HepG2 (cell line): ENCODE measurements around the gene BRCA1. TPM values are rescaled to one million over a fixed set of nuclear protein-coding genes. Genes with fewer than 3 reads are reported as not detected.
A peak's percentile ranks its signal among the peaks of the same experiment; 100 is the strongest.

Experiments used
- FOXP1 ChIP-seq, 2 experiments: fragments of 450-650 bp in 1 of 2; IDR thresholded peaks; 2 replicates each; pipeline ENCODE4 v1.6.1; 2017 to 2018; ENCODE audit warnings: antibody characterized with exemption in 1 of 2
- NKX3-1 ChIP-seq: sonication (generic); formaldehyde crosslinking; IDR thresholded peaks from 2 replicates; pipeline ENCODE4 v1.5.0; 2020; ENCODE audit warnings: missing genetic modification reagents
- POLR2G ChIP-seq: fragments of 200-400 bp; formaldehyde crosslinking; IDR thresholded peaks from 2 replicates; pipeline ENCODE4 v1.6.1; 2018; ENCODE audit warnings: mild to moderate bottlenecking, low read depth, low read length, moderate library complexity
- SAP130 ChIP-seq: IDR thresholded peaks from 2 replicates; pipeline ENCODE4 v1.6.1; 2016; ENCODE audit warnings: low read depth
- SIN3A ChIP-seq: IDR thresholded peaks from 2 replicates; pipeline ENCODE4 v1.6.1; 2011; ENCODE audit warnings: low read depth, mild to moderate bottlenecking, control low read depth, low read length, borderline replicate concordance
- TARDBP ChIP-seq: sonication (generic); formaldehyde crosslinking; IDR thresholded peaks from 2 replicates; pipeline ENCODE4 v1.8.0; 2022; ENCODE audit warnings: mild to moderate bottlenecking, missing genetic modification reagents
- XRCC5 ChIP-seq: fragments of 200-400 bp; formaldehyde crosslinking; optimal IDR thresholded peaks from 2 replicates; pipeline ENCODE3; 2017; ENCODE audit warnings: mild to moderate bottlenecking, low read length
- ZNF614 ChIP-seq: IDR thresholded peaks from 2 replicates; pipeline ENCODE4 v1.6.1; 2018; ENCODE audit warnings: missing biosample characterization, missing genetic modification reagents, inconsistent platforms, borderline replicate concordance
- ZNF772 ChIP-seq: sonication (generic); formaldehyde crosslinking; IDR thresholded peaks from 2 replicates; pipeline ENCODE4 v1.5.0; 2020; ENCODE audit warnings: mild to moderate bottlenecking, missing genetic modification reagents
- polyA plus RNA-seq, 8 experiments: library from polyadenylated mRNA; depleted of rRNA in 3 of 8; stranded (reverse) in 7 of 8; unstranded in 1 of 8; fragments of >200 nt; fragmentation: Illumina TruSeq in 4 of 8; extraction: Trizol in 4 of 8; gene quantifications; 2 replicates each; pipeline versions ENCODE4 v1.2.1 to v1.2.3, GENCODE V29; 2011 to 2016; ENCODE audit warnings: low read depth in 4 of 8, missing spikeins in 1 of 8, mixed read lengths in 1 of 8; ENCODE audit not compliant: insufficient read depth in 1 of 8
- total RNA-seq, 5 experiments: library from RNA; depleted of rRNA; stranded (reverse); fragments of >200 nt; fragmentation: Illumina TruSeq; extraction: Trizol; gene quantifications; 2 replicates each; pipeline ENCODE4 v1.2.3, GENCODE V29; 2016; ENCODE audit warnings: low read depth in 1 of 5
- TF ChIP-seq, protein P1 (sequence below): IDR thresholded peaks from 2 replicates; pipeline ENCODE4 v1.6.1; 2016; ENCODE audit warnings: low read depth
- TF ChIP-seq, protein P2 (sequence below): sonication (generic); formaldehyde crosslinking; IDR thresholded peaks from 2 replicates; pipeline ENCODE4 v1.4.0; 2020; ENCODE audit warnings: mild to moderate bottlenecking, missing genetic modification reagents
- TF ChIP-seq, protein P3 (sequence below), 2 experiments: fragments of 450-650 bp in 1 of 2; sonication (generic) in 1 of 2; formaldehyde crosslinking in 1 of 2; IDR thresholded peaks; 2 replicates each; pipeline versions ENCODE4 v1.6.1 to v1.8.0; 2016 to 2022; ENCODE audit warnings: antibody characterized with exemption in 1 of 2, mild to moderate bottlenecking in 1 of 2, missing genetic modification reagents in 1 of 2
- TF ChIP-seq, protein P4 (sequence below): sonication (generic); IDR thresholded peaks from 2 replicates; pipeline ENCODE4 v1.6.1; 2016; ENCODE audit warnings: low read depth, borderline replicate concordance
- TF ChIP-seq, protein P5 (sequence below), 2 experiments: sonication (generic) in 1 of 2; formaldehyde crosslinking in 1 of 2; IDR thresholded peaks; 2 replicates each; pipeline versions ENCODE4 v1.4.0 to v1.6.1; 2018 to 2020; ENCODE audit warnings: missing genetic modification reagents in 2 of 2, borderline replicate concordance in 1 of 2, low read depth in 1 of 2, mild to moderate bottlenecking in 1 of 2, missing biosample characterization in 1 of 2

The BRCA1 gene
- total and polyA plus RNA-seq, 2 of the 13 experiments (the other 11 are each of a cell fraction or from before 2014, with no cell fraction given) = 13.3 to 37.5 TPM

DNA sequence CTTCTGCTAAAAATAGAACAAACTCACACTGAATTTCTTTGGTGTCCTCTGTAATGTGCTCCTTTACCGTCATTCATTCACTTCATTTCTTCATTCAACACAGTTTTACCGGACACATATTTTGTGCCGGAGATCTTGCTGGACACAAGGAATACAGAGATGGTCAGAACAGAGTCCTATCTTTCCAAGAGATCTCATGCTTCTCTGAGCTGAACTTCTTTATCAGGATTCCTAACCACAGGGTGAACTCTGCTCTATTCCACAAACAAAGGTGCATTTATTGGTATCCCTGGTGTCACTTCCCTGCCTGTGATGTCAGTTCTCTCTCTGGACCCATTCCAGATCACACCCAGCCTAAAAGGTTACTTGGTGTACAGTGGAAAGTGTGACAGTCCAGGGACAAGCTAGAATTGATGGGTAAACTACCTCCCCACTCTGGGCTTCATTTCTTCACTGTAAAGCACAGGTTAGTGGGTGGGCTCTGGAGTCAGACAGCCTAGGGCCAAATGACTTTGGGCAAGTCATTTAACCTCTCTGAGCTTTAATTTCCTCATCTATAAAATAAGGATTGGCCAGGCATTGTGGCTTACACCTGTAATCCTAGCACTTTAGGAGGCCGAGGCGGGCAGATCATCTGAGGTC, 114.4 kb downstream of the BRCA1 start (continued):
- TF ChIP-seq TARDBP (CRISPR knock-in tag) (peak; percentile 84), SIN3A (no peak), ZNF772 (CRISPR knock-in tag) (peak; percentile 80; the same call in 1 of the 2 replicates), ZNF614 (CRISPR knock-in tag) (peak; percentile 95), SAP130 (CRISPR knock-in tag) (peak; percentile 97), XRCC5 (peak; percentile 36), POLR2G (peak; percentile 57; the same call in 1 of the 2 replicates), NKX3-1 (CRISPR knock-in tag) (no peak), FOXP1 (IDR thresholded peaks at IDR 0.05) (peak; percentile 54; the same call in 1 of the 2 replicates), FOXP1 (CRISPR knock-in tag; IDR thresholded peaks at IDR 0.05) (peak; percentile 75)
- TF ChIP-seq, protein P1, sequence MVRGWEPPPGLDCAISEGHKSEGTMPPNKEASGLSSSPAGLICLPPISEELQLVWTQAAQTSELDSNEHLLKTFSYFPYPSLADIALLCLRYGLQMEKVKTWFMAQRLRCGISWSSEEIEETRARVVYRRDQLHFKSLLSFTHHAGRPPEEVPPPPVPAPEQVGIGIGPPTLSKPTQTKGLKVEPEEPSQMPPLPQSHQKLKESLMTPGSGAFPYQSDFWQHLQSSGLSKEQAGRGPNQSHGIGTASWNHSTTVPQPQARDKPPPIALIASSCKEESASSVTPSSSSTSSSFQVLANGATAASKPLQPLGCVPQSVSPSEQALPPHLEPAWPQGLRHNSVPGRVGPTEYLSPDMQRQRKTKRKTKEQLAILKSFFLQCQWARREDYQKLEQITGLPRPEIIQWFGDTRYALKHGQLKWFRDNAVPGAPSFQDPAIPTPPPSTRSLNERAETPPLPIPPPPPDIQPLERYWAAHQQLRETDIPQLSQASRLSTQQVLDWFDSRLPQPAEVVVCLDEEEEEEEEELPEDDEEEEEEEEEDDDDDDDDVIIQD (CRISPR knock-in tag) = peak; percentile 88; the same call in 1 of the 2 replicates
- TF ChIP-seq, protein P2, sequence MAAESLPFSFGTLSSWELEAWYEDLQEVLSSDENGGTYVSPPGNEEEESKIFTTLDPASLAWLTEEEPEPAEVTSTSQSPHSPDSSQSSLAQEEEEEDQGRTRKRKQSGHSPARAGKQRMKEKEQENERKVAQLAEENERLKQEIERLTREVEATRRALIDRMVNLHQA (CRISPR knock-in tag) = peak; percentile 3; the same call in 1 of the 2 replicates
- TF ChIP-seq, protein P3, sequence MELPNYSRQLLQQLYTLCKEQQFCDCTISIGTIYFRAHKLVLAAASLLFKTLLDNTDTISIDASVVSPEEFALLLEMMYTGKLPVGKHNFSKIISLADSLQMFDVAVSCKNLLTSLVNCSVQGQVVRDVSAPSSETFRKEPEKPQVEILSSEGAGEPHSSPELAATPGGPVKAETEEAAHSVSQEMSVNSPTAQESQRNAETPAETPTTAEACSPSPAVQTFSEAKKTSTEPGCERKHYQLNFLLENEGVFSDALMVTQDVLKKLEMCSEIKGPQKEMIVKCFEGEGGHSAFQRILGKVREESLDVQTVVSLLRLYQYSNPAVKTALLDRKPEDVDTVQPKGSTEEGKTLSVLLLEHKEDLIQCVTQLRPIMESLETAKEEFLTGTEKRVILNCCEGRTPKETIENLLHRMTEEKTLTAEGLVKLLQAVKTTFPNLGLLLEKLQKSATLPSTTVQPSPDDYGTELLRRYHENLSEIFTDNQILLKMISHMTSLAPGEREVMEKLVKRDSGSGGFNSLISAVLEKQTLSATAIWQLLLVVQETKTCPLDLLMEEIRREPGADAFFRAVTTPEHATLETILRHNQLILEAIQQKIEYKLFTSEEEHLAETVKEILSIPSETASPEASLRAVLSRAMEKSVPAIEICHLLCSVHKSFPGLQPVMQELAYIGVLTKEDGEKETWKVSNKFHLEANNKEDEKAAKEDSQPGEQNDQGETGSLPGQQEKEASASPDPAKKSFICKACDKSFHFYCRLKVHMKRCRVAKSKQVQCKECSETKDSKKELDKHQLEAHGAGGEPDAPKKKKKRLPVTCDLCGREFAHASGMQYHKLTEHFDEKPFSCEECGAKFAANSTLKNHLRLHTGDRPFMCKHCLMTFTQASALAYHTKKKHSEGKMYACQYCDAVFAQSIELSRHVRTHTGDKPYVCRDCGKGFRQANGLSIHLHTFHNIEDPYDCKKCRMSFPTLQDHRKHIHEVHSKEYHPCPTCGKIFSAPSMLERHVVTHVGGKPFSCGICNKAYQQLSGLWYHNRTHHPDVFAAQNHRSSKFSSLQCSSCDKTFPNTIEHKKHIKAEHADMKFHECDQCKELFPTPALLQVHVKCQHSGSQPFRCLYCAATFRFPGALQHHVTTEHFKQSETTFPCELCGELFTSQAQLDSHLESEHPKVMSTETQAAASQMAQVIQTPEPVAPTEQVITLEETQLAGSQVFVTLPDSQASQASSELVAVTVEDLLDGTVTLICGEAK (IDR thresholded peaks at IDR 0.05) = no peak
- TF ChIP-seq, protein P3 (CRISPR knock-in tag; IDR thresholded peaks at IDR 0.05) = peak; percentile 84; the same call in 1 of the 2 replicates
- TF ChIP-seq, protein P4, sequence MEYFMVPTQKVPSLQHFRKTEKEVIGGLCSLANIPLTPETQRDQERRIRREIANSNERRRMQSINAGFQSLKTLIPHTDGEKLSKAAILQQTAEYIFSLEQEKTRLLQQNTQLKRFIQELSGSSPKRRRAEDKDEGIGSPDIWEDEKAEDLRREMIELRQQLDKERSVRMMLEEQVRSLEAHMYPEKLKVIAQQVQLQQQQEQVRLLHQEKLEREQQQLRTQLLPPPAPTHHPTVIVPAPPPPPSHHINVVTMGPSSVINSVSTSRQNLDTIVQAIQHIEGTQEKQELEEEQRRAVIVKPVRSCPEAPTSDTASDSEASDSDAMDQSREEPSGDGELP = peak; percentile 59; the same call in 1 of the 2 replicates
- TF ChIP-seq, protein P5, sequence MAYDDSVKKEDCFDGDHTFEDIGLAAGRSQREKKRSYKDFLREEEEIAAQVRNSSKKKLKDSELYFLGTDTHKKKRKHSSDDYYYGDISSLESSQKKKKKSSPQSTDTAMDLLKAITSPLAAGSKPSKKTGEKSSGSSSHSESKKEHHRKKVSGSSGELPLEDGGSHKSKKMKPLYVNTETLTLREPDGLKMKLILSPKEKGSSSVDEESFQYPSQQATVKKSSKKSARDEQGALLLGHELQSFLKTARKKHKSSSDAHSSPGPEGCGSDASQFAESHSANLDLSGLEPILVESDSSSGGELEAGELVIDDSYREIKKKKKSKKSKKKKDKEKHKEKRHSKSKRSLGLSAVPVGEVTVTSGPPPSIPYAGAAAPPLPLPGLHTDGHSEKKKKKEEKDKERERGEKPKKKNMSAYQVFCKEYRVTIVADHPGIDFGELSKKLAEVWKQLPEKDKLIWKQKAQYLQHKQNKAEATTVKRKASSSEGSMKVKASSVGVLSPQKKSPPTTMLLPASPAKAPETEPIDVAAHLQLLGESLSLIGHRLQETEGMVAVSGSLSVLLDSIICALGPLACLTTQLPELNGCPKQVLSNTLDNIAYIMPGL (CRISPR knock-in tag; IDR thresholded peaks at IDR 0.05; ENCODE audit: borderline replicate concordance in 1 of 2, low read depth in 1 of 2) = peak in 1 of 2 experiments; percentile 55; a peak in 1 of 4 replicates
